Thymus (tissue), 11 donors: ENCODE results near the gene FADD. TPM values are rescaled to one million over a fixed set of nuclear protein-coding genes. Genes with fewer than 3 reads are reported as not detected.

Experiments used
- DNase-seq, 9 donors: peaks; one replicate each; pipeline ENCODE4 v3.0.0-alpha.2; 2013; ENCODE audit warnings: low spot score in 9 of 9, low read depth in 6 of 9, missing footprints in 1 of 9
- H3K27ac ChIP-seq, 2 donors: one replicate each; pipeline ENCODE4 v1.5.1; 2013; ENCODE audit warnings: control low read depth in 1 of 2, low read depth in 1 of 2, low read length in 1 of 2, mild to moderate bottlenecking in 1 of 2, moderate library complexity in 1 of 2
- H3K27me3 ChIP-seq, 2 donors: one replicate each; pipeline ENCODE4 v1.5.1; 2013; ENCODE audit warnings: low read length in 1 of 2; ENCODE audit not compliant: control insufficient read depth in 2 of 2, insufficient read depth in 1 of 2
- H3K36me3 ChIP-seq, 2 donors: one replicate each; pipeline ENCODE4 v1.5.1; 2013; ENCODE audit warnings: low read length in 1 of 2, mild to moderate bottlenecking in 1 of 2, moderate library complexity in 1 of 2; ENCODE audit not compliant: control insufficient read depth in 2 of 2, insufficient read depth in 2 of 2
- H3K4me1 ChIP-seq, 2 donors: one replicate each; pipeline ENCODE4 v1.5.1; 2013; ENCODE audit warnings: low read length in 2 of 2; ENCODE audit not compliant: control insufficient read depth in 2 of 2, insufficient read depth in 2 of 2
- H3K4me3 ChIP-seq, 2 donors: one replicate each; pipeline ENCODE4 v1.5.1; 2013; ENCODE audit warnings: low read length in 2 of 2, control low read depth in 1 of 2, mild to moderate bottlenecking in 1 of 2
- H3K9me3 ChIP-seq, 2 donors: one replicate each; pipeline ENCODE4 v1.5.1; 2013; ENCODE audit warnings: low read length in 1 of 2, mild to moderate bottlenecking in 1 of 2; ENCODE audit not compliant: control insufficient read depth in 2 of 2, insufficient read depth in 1 of 2
- WGBS: extraction: QIAGEN DNeasy Blood & Tissue Kit; methylation state at CpG from one replicate; pipeline ENCODE4 v1.1.7; 2013; 5-methylcytosine and 5-hydroxymethylcytosine counted together
- polyA plus RNA-seq: library from polyadenylated mRNA; stranded (reverse); fragments of 200-250 nt; gene quantifications from one replicate; pipeline ENCODE4 v1.2.3, GENCODE V29; 2013
- total RNA-seq: library from RNA; stranded (reverse); fragments of 120-200 nt; gene quantifications from one replicate; pipeline ENCODE4 v1.2.4, GENCODE V29; 2013
- donor health status: healthy.

The FADD gene
- total and polyA plus RNA-seq, 2 donors = 19.4 to 27.4 TPM

DNA sequence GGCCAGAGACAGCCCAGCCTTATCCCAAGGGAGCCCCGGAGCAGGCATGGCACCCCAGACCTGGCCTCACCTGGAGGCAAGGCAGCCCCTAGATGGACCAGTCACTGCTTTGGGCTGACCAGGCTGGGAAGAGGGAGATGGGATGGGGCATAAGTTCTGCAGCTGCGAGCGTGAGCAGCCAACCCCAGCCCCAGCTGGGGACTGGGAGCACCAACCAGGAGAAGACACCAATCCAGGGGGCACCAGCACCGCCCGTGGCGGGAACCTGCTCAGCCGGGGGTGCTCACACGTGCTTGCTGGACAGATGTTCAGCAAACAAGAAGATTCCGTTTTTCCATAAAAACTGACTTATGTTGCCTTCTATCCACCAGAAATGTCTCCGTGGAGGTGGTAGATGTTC lies 16.2 kb upstream of the FADD start:
- no peak overlapping the region for H3K4me3 ChIP-seq
- H3K9me3 ChIP-seq = no peaks in the 10 kb centered on the region
- no peaks in the 10 kb centered on the region for H3K4me1 ChIP-seq
- WGBS = 94% methylated on average over 10 of the region's 10 CpGs
- H3K27me3 ChIP-seq = peaks cover 0 to 8% of the 10 kb centered on the region in 2 donors
- no peak for DNase-seq
- H3K27ac ChIP-seq = no peak overlapping the region
- H3K36me3 ChIP-seq = no peaks in the 10 kb centered on the region

DNA sequence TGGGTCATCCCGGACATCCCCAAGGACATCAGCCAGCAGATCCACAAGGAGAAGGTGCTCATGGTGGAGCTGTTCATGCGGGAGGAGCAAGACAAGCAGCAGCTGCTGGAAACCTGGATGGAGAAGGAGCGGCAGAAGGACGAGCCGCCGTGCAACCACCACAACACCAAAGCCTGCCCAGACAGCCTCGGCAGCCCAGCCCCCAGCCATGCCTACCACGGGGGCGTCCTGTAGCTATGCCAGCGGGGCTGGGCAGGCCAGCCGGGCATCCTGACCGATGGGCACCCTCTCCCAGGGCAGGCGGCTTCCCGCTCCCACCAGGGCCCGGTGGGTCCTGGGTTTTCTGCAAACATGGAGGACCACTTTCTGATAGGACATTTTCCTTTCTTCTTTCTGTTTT lies 15.3 kb upstream of the FADD start:
- H3K27ac ChIP-seq = no peak overlapping the region
- no peaks in the 10 kb centered on the region for H3K9me3 ChIP-seq
- no peak for DNase-seq
- H3K4me1 ChIP-seq = no peaks in the 10 kb centered on the region
- no peak overlapping the region for H3K4me3 ChIP-seq
- H3K27me3 ChIP-seq = peaks cover 0 to 6% of the 10 kb centered on the region in 2 donors
- 90% methylated on average over 15 of the region's 15 CpGs for WGBS
- no peaks in the 10 kb centered on the region for H3K36me3 ChIP-seq

DNA sequence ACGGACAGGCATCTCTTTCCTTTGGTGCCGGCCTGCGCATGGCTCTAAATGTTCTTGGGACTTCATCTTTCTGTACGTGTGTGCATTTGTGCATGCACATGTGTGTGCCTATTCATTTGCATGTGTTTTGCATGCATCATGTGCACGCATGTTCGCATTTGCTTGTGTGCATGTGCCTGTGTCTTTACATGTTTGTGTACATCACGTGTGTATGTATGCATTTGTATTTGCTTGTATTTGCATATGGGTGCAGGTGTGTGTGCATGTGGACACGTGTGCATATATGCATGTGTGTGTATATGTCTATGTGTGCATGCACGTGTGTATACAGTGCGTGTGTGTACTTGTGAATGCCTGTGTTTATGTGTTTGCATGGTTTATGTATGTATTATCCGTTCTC lies 13.5 kb upstream of the FADD start:
- Histone ChIP-seq H3K36me3 (no peaks in the 10 kb centered on the region), H3K27me3 (peaks cover 0 to 6% of the 10 kb centered on the region in 2 donors), H3K9me3 (no peaks in the 10 kb centered on the region), H3K4me3 (no peak overlapping the region), H3K27ac (no peak overlapping the region), H3K4me1 (no peaks in the 10 kb centered on the region)
- no peak for DNase-seq
- WGBS = 95% methylated on average over 11 of the region's 11 CpGs

DNA sequence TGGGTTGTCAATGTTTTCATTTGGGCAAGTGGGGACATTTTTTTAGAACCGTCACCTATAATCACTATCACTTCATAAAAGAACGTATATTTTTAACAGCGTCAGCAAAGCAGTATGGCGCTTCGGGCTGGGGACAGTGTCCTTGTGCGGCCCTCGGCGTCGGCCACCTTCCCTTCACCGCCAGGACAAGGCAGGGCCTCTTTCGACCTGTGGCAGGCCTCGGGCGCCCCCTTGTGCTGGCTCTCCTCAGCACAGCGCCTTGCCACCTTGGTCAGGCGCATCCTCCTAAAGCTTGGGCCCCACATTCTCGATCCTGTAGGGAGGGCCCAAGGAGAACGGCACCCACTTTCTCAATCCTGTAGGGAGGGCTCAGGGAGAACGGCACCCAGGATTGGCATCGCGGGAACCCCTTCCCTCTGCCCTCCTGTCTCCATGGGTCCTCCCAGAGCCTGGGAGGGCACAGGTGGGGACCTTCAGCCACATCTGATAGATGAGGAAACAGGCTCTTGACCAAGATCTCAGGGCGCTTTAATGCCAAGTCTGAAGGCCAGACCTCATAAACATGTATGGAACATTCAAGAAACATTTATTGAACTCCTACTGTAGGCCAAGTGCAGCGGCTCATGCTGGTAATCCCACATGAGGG lies 11.5 kb upstream of the FADD start:
- WGBS = 15% methylated on average over 22 of the region's 22 CpGs
- Histone ChIP-seq H3K9me3 (no peaks in the 10 kb centered on the region), H3K36me3 (no peaks in the 10 kb centered on the region), H3K27me3 (peaks cover 0 to 7% of the 10 kb centered on the region in 2 donors), H3K4me3 (no peak overlapping the region), H3K27ac (no peak overlapping the region), H3K4me1 (no peaks in the 10 kb centered on the region)
- peak in 6 of 9 donors; percentile 32 to 68 (median 50) for DNase-seq

DNA sequence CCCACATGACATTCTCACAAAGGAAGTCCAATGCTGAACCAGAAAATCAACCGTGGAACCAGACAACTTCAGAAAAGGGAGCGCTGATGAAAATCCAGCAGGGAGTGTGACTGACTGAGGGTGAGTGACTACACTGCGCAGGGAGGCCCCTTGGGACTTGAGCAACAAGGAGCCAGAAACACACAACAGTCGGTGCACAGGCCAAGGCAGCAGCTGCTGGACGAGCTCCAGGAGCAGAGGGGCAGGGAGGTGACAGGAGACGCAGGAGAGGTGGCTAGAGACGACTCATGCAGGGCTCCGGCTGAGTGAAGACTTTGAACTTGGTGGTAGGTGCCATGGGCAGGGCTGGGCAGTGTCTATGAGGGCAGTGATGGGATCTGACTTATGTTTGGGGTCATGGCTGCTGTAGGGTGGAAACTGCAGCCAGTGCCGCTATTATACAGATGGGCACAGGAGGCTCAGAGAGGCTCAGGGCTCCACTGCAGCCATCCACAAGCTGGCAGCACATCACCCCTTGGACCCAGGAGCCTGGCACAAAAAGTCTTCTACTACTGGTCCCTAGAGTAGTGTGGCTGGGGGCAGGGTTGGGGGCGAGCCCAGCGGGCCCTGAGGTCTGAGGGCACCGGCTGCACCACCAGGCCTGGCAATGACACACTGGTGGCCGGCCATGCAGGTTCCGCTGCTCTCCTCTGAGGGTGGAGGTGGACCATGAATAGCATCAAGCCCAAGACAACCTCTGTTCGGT lies 10.3 kb upstream of the FADD start:
- H3K4me1 ChIP-seq = no peaks in the 10 kb centered on the region
- H3K27me3 ChIP-seq = peaks cover 0 to 7% of the 10 kb centered on the region in 2 donors
- DNase-seq = no peak
- 93% methylated on average over 15 of the region's 15 CpGs for WGBS
- no peak overlapping the region for H3K27ac ChIP-seq
- no peaks in the 10 kb centered on the region for H3K36me3 ChIP-seq
- no peaks in the 10 kb centered on the region for H3K9me3 ChIP-seq
- H3K4me3 ChIP-seq = no peak overlapping the region

DNA sequence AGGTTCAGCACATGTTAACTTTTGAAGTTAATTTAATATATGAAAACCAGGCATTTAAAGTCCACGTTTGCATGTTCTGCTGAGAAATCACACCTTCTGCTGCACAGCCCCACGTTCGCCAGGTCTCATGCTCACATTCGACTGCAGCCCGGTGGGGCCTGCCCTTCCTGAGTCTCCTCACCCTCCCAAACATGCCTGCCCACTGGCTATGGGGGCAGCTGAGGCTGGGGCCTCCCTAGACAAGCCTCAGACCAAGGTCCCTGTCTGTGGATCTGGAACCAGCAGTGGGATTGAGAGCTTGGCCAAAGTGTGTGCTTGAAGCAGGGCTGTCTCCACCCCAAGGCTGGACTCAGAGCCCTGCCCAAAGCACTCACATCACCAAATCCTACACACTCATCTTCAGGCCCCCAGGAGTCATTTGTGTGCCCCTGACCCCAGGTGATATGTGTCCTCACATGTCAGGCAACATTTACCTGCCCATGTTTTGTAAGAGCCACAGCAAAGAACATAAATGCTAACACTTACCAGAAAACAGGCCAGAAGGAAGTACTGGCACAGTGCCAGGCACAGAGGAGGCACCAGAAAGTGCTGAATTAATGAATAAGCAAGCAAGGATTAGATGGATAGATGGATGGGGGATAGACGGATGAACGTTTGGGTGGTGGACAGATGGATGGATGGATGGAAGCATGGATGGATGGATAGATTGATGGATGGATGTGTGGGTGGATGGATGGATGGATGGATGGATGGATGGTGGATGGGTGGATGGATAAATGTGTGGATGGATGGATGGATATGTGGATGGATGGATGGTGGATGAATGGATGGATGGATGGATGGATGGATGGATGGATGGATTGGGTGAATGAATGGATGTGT lies 9.4 kb upstream of the FADD start:
- DNase-seq = no peak
- no peak overlapping the region for H3K27ac ChIP-seq
- H3K9me3 ChIP-seq = no peaks in the 10 kb centered on the region
- 91% methylated on average over 7 of the region's 7 CpGs for WGBS
- no peak overlapping the region for H3K4me3 ChIP-seq
- H3K36me3 ChIP-seq = no peaks in the 10 kb centered on the region
- H3K27me3 ChIP-seq = peaks cover 0 to 7% of the 10 kb centered on the region in 2 donors
- no peaks in the 10 kb centered on the region for H3K4me1 ChIP-seq

DNA sequence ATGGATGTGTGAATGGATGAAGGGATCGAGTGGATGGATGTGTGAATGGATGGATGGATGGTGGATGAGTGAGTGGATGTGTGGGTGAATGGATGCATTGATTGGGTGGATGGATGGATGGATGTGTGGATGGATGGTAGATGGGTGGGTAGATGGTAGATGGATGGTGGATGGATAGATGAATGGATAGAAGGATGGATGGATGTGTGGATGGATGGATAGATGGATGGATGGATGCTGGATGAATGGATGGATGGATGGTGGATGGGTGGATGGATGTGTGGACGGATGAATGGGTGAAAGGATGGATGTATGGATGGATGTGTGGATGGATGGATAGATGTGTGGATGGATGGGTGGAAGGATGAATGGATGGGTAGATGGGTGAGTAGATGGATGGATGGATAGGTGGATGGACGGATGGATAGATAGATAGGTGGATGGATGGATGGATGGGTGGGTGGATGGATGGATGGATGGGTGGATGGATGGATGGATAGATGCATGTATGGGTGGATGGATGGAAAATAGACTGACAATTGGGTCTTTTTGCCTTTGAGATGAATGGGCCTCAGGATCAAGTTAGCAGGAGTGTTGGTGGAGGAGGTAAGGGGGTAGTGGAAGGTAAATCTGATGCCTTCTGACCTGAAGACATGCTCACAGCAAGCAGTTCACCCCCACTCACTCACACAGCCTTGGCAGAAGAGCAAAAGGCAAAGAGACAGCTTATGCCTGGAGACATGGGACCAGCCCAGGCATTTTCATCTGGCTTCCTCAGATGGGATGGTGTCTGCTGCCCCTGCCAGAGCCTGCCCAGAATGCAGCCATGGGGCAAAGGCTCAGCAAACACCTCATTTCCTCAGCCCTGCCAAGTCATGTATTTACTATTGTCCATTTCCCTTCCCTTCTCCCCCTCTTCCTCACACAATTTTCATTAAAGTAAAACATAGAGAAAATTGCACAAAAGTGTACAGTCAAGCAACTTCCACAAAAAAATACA lies 8.0 kb upstream of the FADD start:
- Histone ChIP-seq H3K4me3 (no peak overlapping the region), H3K9me3 (no peaks in the 10 kb centered on the region), H3K27ac (no peak overlapping the region), H3K36me3 (no peaks in the 10 kb centered on the region), H3K4me1 (no peaks in the 10 kb centered on the region), H3K27me3 (peaks cover 0 to 11% of the 10 kb centered on the region in 2 donors)
- 91% methylated on average over 3 of the region's 3 CpGs for WGBS
- DNase-seq = no peak

DNA sequence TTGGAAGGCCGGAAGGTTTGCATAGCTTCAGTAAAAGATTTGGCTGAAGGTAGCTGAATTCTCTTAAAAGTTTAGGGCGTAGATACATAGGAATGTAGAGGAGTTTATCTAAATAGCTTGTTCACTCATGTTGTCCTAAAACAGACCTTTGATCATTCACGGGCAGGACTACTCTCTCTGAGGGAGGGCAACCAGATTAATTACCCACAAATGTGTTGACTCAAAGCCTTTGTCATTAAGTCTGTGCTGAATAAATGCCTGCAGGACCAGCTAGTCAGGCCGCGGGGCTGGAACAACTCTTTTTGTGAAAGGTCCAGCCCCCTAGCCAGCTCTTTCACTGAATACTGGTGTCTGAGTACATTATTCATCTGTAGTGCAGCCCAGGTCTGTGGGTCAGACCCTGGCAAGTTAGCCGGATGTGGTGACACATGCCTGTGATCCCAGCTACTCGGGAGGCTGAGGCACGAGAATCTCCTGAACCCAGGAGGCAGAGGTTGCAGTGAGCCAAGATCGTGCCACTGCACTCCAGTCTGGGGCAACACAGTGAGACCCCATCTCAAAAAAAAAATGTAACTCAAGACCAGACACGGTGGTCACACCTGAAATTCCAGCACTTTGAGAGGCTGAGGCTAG lies 2.8 kb upstream of the FADD start:
- no peak overlapping the region for H3K27ac ChIP-seq
- H3K9me3 ChIP-seq = no peaks in the 10 kb centered on the region
- peaks cover 0 to 8% of the 10 kb centered on the region in 2 donors for H3K27me3 ChIP-seq
- H3K4me1 ChIP-seq = peaks cover 7 to 20% of the 10 kb centered on the region in 2 donors
- no peak for DNase-seq
- peaks cover 4 to 5% of the 10 kb centered on the region in 2 donors for H3K36me3 ChIP-seq
- 72% methylated on average over 10 of the region's 10 CpGs for WGBS
- H3K4me3 ChIP-seq = no peak overlapping the region
